ENCODE measurements around the gene DDX4. TPM values are rescaled to one million over a fixed set of nuclear protein-coding genes. Genes with fewer than 3 reads are reported as not detected.
"Not testable (repeated sequence)": the region's sequence is repeated elsewhere in the genome, so short reads cannot be mapped to it uniquely, and the experiment has no call there.

Gene DDX4
- total RNA-seq (not detected), polyA plus RNA-seq (not detected)

DNA sequence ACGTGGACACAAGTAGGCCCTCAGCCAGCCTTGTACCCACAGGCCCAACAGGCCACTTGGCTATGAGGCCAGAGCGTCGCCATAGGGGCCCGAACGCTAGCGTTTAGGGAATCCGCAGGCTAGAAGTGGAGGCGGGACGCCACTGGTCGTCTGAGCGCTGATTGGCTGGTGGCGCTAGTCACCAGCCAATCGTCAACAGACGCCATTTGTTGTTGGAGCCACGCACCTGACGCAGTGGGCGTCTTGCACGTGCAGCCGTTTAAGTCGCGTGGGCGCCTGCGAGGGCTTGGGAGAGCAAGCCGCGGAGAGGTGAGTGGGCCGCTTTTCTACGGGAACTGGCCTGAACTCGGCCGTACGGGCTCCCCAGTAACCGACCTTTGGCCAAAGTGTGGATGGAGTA lies at the start of gene DDX4:
TSS of gene DDX4 (plus strand) at position 269 of the 400 bp plus-strand sequence. CDS start 903 bp downstream, outside the sequence.
- Histone ChIP-seq H3K27ac (ENCODE audit: insufficient read depth, low read length, poor library complexity, severe bottlenecking) (no peak within 1 kb of the TSS), H3K27me3 (ENCODE audit: control insufficient read depth, insufficient read depth, low read length) (peaks cover 3% of the 10 kb centered on the region), H3K4me3 (ENCODE audit: low read depth, low read length) (no peak within 1 kb of the TSS), H3K9me3 (ENCODE audit: control insufficient read depth in 2 of 2, low read length in 2 of 2) (no peaks in the 10 kb centered on the region), H3K4me1 (ENCODE audit: control insufficient read depth, insufficient read depth, low read length, poor library complexity, severe bottlenecking) (no peaks in the 10 kb centered on the region), H3K36me3 (ENCODE audit: control insufficient read depth, insufficient read depth, low read length) (no peaks in the 10 kb centered on the region)
- Mint-ChIP-seq H3K9me3 (peaks cover 0 to 1% (median 0%) of the 10 kb centered on the region in 7 donors), H3K4me1 (no peaks in the 10 kb centered on the region), H3K27ac (no peak within 1 kb of the TSS), H3K4me3 (no peak within 1 kb of the TSS), H3K36me3 (no peaks in the 10 kb centered on the region), H3K27me3 (peaks cover 35% of the 10 kb centered on the region)
- no peak for DNase-seq
- ATAC-seq (ENCODE audit: low read depth in 2 of 2) = no peak

DNA sequence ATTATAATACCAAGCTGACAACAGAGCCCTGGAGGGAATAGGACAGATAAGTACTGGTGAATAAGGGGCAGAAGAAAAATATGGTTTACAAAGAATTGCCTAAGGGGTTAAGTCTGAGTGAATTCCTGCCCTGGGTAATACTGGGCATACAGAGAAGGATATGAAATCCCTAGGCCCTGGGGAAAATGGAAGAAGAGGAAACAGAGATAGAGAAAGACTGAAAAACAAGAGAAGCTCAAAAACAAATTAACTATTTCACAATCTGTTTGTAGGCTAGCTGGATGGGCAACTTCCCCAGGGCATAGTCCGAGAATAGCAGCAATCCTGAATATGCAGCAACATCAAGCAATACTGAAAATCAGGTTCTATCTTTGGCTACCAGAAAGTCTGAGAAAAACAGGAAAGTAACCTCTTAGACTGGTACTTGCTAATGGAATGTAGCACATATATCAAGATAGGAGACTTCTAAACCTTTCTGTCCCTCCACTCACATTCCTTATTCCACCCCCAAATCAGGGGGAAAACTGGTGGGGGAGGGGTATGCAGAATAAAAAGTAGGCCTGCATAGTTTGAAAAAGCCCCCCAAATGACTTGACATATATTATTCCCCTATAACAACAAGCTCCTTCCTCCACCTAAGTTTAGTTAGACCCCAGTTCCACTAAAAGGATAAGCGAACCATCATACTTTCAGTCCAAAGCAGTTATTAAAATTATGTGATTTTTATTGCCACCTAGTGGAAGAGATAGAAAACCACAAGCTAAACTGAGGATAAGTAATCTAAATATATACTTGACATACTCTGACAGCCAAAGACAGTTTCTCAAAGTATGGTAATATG lies 46.4 kb upstream of the DDX4 start:
- Mint-ChIP-seq H3K27ac (no peak overlapping the region), H3K4me3 (no peak overlapping the region), H3K36me3 (peaks cover 13% of the 10 kb centered on the region), H3K27me3 (no peaks in the 10 kb centered on the region), H3K9me3 (no peaks in the 10 kb centered on the region), H3K4me1 (peaks cover 2 to 6% (median 4%) of the 10 kb centered on the region in 4 donors)
- Histone ChIP-seq H3K36me3 (ENCODE audit: control insufficient read depth, insufficient read depth, low read length) (no peaks in the 10 kb centered on the region), H3K4me3 (ENCODE audit: low read depth, low read length) (no peak overlapping the region), H3K9me3 (ENCODE audit: control insufficient read depth in 2 of 2, low read length in 2 of 2) (no peaks in the 10 kb centered on the region), H3K4me1 (ENCODE audit: control insufficient read depth, insufficient read depth, low read length, poor library complexity, severe bottlenecking) (no peaks in the 10 kb centered on the region), H3K27ac (ENCODE audit: insufficient read depth, low read length, poor library complexity, severe bottlenecking) (no peak overlapping the region), H3K27me3 (ENCODE audit: control insufficient read depth, insufficient read depth, low read length) (no peaks in the 10 kb centered on the region)
- DNase-seq = peak in 2 of 3 donors; percentile 47 to 62
- ATAC-seq (ENCODE audit: low read depth in 2 of 2) = peak in 1 of 2 donors; percentile 39

DNA sequence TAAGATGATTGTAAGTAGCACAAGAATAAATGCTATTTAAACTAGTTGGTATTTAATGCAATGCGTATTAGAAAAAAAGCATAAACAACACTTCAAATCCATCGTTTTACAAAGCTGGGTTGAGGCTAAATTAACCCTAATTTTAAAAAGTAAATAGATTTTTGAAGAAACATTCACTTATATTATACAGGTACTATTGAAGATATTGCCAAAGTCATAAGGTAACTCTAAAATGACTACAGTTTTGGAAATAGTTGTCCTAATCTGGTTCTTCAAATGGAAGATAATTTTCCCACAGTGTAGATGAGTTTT lies 45.8 kb upstream of the DDX4 start:
- DNase-seq = no peak
- no peaks in the 10 kb centered on the region for H3K27me3 Mint-ChIP-seq
- H3K4me1 ChIP-seq (ENCODE audit: control insufficient read depth, insufficient read depth, low read length, poor library complexity, severe bottlenecking) = no peaks in the 10 kb centered on the region
- H3K9me3 Mint-ChIP-seq = no peaks in the 10 kb centered on the region
- peaks cover 12% of the 10 kb centered on the region for H3K36me3 Mint-ChIP-seq
- H3K36me3 ChIP-seq (ENCODE audit: control insufficient read depth, insufficient read depth, low read length) = no peaks in the 10 kb centered on the region
- no peak overlapping the region for H3K27ac ChIP-seq (ENCODE audit: insufficient read depth, low read length, poor library complexity, severe bottlenecking)
- H3K27ac Mint-ChIP-seq = no peak overlapping the region
- H3K9me3 ChIP-seq (ENCODE audit: control insufficient read depth in 2 of 2, low read length in 2 of 2) = no peaks in the 10 kb centered on the region
- H3K27me3 ChIP-seq (ENCODE audit: control insufficient read depth, insufficient read depth, low read length) = no peaks in the 10 kb centered on the region
- ATAC-seq (ENCODE audit: low read depth in 2 of 2) = no peak
- H3K4me3 Mint-ChIP-seq = no peak overlapping the region
- no peak overlapping the region for H3K4me3 ChIP-seq (ENCODE audit: low read depth, low read length)
- peaks cover 2 to 6% (median 4%) of the 10 kb centered on the region in 4 donors for H3K4me1 Mint-ChIP-seq

DNA sequence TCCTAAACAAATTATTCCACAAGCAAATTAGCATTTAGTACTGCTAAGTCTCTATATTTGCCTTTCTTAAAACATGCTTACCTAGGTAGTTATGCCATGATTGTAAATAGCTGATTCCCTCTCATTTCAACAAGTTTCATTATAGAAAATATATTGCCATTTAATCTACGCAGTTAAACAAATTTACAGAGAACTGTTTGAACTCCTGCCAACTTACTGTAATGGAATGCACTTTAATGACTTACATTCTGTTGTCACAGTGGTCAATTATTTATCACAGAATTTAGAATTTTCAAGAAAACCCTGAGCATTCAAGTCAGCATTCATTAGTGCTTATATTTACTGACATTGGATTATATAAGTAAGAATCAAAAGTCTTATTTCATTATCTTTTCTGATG lies 45.4 kb upstream of the DDX4 start:
- H3K4me3 ChIP-seq (ENCODE audit: low read depth, low read length) = no peak overlapping the region
- H3K9me3 Mint-ChIP-seq = no peaks in the 10 kb centered on the region
- no peaks in the 10 kb centered on the region for H3K27me3 ChIP-seq (ENCODE audit: control insufficient read depth, insufficient read depth, low read length)
- H3K9me3 ChIP-seq (ENCODE audit: control insufficient read depth in 2 of 2, low read length in 2 of 2) = no peaks in the 10 kb centered on the region
- H3K4me1 ChIP-seq (ENCODE audit: control insufficient read depth, insufficient read depth, low read length, poor library complexity, severe bottlenecking) = no peaks in the 10 kb centered on the region
- H3K27ac ChIP-seq (ENCODE audit: insufficient read depth, low read length, poor library complexity, severe bottlenecking) = no peak overlapping the region
- no peak overlapping the region for H3K4me3 Mint-ChIP-seq
- H3K27ac Mint-ChIP-seq = no peak overlapping the region
- H3K27me3 Mint-ChIP-seq = no peaks in the 10 kb centered on the region
- DNase-seq (no peak), ATAC-seq (ENCODE audit: low read depth in 2 of 2) (no peak)
- peaks cover 12% of the 10 kb centered on the region for H3K36me3 Mint-ChIP-seq
- H3K4me1 Mint-ChIP-seq = peaks cover 2 to 6% (median 4%) of the 10 kb centered on the region in 4 donors
- H3K36me3 ChIP-seq (ENCODE audit: control insufficient read depth, insufficient read depth, low read length) = peaks cover 4% of the 10 kb centered on the region

DNA sequence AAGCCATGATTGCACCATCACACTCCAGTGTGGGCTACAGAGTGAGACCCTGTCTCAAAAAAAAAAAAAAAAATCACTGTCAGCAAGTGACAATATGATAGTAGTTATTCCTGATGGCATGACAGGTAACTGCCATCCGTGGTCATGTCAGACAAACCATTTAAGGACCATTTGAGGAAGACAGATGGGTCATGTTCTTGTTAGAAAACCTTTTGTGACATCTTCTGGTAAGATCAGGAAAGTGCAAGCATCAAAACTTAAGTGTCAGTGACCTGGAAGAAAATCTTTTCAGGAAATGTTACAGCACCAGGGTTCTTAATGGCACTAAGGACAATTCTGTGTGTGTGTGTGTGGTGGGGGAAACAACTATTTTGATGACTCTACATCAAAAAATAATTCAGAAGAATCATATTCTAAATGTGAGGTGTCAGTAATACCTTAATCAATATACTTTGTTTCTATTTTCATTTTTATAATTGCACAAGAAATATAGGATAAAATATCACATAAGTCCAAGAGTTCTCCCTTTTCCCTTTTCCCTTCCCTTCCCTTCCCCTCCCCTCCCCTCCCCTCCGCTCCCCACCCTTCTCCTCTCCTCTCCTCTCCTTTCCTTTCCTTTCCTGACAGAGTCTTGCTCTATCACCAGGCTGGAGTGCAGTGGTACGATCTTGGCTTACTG lies 43.6 kb upstream of the DDX4 start:
- H3K4me1 Mint-ChIP-seq = peaks cover 4 to 8% (median 5%) of the 10 kb centered on the region in 4 donors
- ATAC-seq (ENCODE audit: low read depth in 2 of 2) (no peak), DNase-seq (peak in 2 of 3 donors; percentile 4 to 57)
- no peaks in the 10 kb centered on the region for H3K9me3 Mint-ChIP-seq
- Histone ChIP-seq H3K36me3 (ENCODE audit: control insufficient read depth, insufficient read depth, low read length) (peaks cover 4% of the 10 kb centered on the region), H3K27ac (ENCODE audit: insufficient read depth, low read length, poor library complexity, severe bottlenecking) (no peak overlapping the region), H3K4me3 (ENCODE audit: low read depth, low read length) (no peak overlapping the region), H3K4me1 (ENCODE audit: control insufficient read depth, insufficient read depth, low read length, poor library complexity, severe bottlenecking) (no peaks in the 10 kb centered on the region), H3K27me3 (ENCODE audit: control insufficient read depth, insufficient read depth, low read length) (no peaks in the 10 kb centered on the region), H3K9me3 (ENCODE audit: control insufficient read depth in 2 of 2, low read length in 2 of 2) (no peaks in the 10 kb centered on the region)
- H3K4me3 Mint-ChIP-seq = no peak overlapping the region
- H3K27ac Mint-ChIP-seq = no peak overlapping the region
- H3K36me3 Mint-ChIP-seq = peaks cover 11% of the 10 kb centered on the region
- no peaks in the 10 kb centered on the region for H3K27me3 Mint-ChIP-seq

DNA sequence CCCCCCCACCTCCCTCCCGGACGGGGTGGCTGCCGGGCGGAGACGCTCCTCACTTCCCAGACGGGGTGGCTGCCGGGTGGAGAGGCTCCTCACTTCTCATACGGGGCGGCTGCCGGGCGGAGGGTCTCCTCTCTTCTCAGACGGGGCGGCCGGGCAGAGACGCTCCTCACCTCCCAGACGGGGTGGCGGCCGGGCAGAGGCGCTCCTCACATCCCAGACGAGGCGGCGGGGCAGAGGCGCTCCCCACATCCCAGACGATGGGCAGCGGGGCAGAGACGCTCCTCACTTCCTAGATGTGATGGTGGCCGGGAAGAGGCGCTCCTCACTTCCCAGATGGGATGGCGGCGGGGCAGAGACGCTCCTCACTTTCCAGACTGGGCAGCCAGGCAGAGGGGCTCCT lies 41.2 kb upstream of the DDX4 start:
- not testable (repeated sequence) for H3K27me3 ChIP-seq (ENCODE audit: control insufficient read depth, insufficient read depth, low read length); H3K27ac Mint-ChIP-seq; H3K4me3 ChIP-seq (ENCODE audit: low read depth, low read length); H3K9me3 Mint-ChIP-seq; DNase-seq; H3K4me1 ChIP-seq (ENCODE audit: control insufficient read depth, insufficient read depth, low read length, poor library complexity, severe bottlenecking); H3K36me3 ChIP-seq (ENCODE audit: control insufficient read depth, insufficient read depth, low read length); H3K9me3 ChIP-seq (ENCODE audit: control insufficient read depth in 2 of 2, low read length in 2 of 2); ATAC-seq (ENCODE audit: low read depth in 2 of 2); H3K27ac ChIP-seq (ENCODE audit: insufficient read depth, low read length, poor library complexity, severe bottlenecking); H3K27me3 Mint-ChIP-seq; H3K4me3 Mint-ChIP-seq
- Mint-ChIP-seq H3K4me1 (peaks cover 7 to 17% (median 11%) of the 10 kb centered on the region in 4 donors), H3K36me3 (peaks cover 14% of the 10 kb centered on the region)

DNA sequence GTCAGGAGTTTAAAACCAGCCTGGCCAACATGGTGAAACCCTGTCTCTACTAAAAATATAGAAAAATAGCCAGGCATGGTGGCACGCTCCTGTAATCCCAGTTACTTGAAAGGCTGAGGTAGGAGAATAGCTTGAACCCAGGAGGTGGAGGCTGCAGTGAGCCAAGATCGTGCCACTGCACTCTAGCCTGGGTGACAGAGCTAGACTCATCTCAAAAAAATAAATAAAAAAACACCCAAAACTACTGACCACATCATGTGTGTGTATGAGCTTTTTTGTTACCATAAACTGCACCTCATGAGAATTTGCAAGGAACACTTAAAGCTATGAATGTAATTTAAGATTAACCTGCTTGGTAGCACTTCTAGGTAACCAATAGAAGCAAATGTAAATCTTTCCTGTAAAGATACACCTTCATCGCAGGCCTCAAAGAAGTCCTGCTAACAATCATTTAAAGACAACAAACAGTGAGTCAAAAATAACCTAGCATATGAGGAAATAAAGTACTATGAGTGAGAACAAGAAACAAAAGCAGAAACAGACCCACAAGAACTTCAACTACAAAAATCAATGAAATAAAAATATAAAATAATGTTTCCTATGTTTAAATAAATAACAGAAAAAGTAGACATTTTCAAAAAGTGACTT lies 38.7 kb upstream of the DDX4 start:
- no peak for DNase-seq
- Histone ChIP-seq H3K27me3 (ENCODE audit: control insufficient read depth, insufficient read depth, low read length) (no peaks in the 10 kb centered on the region), H3K4me3 (ENCODE audit: low read depth, low read length) (no peak overlapping the region), H3K27ac (ENCODE audit: insufficient read depth, low read length, poor library complexity, severe bottlenecking) (no peak overlapping the region), H3K4me1 (ENCODE audit: control insufficient read depth, insufficient read depth, low read length, poor library complexity, severe bottlenecking) (no peaks in the 10 kb centered on the region), H3K9me3 (ENCODE audit: control insufficient read depth in 2 of 2, low read length in 2 of 2) (no peaks in the 10 kb centered on the region), H3K36me3 (ENCODE audit: control insufficient read depth, insufficient read depth, low read length) (peaks cover 10% of the 10 kb centered on the region)
- no peak for ATAC-seq (ENCODE audit: low read depth in 2 of 2)
- H3K36me3 Mint-ChIP-seq = peaks cover 10% of the 10 kb centered on the region
- no peaks in the 10 kb centered on the region for H3K27me3 Mint-ChIP-seq
- no peak overlapping the region for H3K27ac Mint-ChIP-seq
- H3K9me3 Mint-ChIP-seq = no peaks in the 10 kb centered on the region
- H3K4me3 Mint-ChIP-seq = no peak overlapping the region
- peaks cover 6 to 20% (median 15%) of the 10 kb centered on the region in 4 donors for H3K4me1 Mint-ChIP-seq
